Omental fat pad (tissue), 4 donors: ENCODE measurements around the gene RCN2. TPM values are rescaled to one million over a fixed set of nuclear protein-coding genes. Genes with fewer than 3 reads are reported as not detected.

Experiments used
- ATAC-seq: fragments of 150-250 bp; one replicate; pipeline ENCODE4 v1.9.1; 2016; ENCODE audit warnings: mild to moderate bottlenecking, moderate library complexity; ENCODE audit not compliant: low FRiP score
- DNase-seq: peaks from one replicate; pipeline ENCODE4 v3.0.0-alpha.2; 2019; ENCODE audit warnings: low spot score
- total RNA-seq, 4 donors: library from RNA; depleted of rRNA; stranded (reverse); fragments of >200 nt; gene quantifications; one replicate each; pipeline ENCODE4 v1.1.0, GENCODE V29; 2016
- TF ChIP-seq, protein P1 (sequence below), 3 donors: fragments of 450-650 bp; IDR thresholded peaks; one replicate each; pipeline ENCODE4 v1.5.1; 2016 to 2017; ENCODE audit warnings: antibody characterized with exemption in 3 of 3, mild to moderate bottlenecking in 3 of 3, moderate library complexity in 2 of 3

The RCN2 gene
- total RNA-seq, 4 donors from 2014 or later: 26.0 to 43.0 (median 33.0) TPM

DNA sequence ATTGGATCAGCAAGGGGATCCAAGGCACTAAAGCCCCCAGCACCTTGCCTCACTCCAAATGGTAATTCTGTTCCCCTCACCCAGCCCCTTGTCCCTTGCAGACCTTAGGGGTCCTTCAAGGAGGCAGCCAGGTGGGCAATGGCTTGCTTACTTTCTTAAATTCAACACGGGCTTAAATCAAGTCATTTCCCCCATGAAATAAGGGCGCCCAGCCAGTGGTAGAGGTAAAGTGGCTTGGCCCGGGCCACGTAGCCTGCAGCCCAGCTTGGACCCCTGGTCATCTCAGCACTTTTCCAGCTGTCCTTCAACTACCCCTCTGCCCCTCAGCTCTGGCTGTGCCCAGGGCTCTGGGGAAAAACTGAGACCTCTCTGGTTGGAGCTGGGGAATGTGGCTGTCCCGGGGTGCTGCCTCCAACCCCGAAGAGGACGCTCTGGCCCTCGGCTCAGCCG lies 64.6 kb downstream of the RCN2 start:
- TF ChIP-seq, protein P1, sequence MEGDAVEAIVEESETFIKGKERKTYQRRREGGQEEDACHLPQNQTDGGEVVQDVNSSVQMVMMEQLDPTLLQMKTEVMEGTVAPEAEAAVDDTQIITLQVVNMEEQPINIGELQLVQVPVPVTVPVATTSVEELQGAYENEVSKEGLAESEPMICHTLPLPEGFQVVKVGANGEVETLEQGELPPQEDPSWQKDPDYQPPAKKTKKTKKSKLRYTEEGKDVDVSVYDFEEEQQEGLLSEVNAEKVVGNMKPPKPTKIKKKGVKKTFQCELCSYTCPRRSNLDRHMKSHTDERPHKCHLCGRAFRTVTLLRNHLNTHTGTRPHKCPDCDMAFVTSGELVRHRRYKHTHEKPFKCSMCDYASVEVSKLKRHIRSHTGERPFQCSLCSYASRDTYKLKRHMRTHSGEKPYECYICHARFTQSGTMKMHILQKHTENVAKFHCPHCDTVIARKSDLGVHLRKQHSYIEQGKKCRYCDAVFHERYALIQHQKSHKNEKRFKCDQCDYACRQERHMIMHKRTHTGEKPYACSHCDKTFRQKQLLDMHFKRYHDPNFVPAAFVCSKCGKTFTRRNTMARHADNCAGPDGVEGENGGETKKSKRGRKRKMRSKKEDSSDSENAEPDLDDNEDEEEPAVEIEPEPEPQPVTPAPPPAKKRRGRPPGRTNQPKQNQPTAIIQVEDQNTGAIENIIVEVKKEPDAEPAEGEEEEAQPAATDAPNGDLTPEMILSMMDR (IDR thresholded peaks at IDR 0.05): no peak
- DNase-seq (no peak), ATAC-seq (no peak)

DNA sequence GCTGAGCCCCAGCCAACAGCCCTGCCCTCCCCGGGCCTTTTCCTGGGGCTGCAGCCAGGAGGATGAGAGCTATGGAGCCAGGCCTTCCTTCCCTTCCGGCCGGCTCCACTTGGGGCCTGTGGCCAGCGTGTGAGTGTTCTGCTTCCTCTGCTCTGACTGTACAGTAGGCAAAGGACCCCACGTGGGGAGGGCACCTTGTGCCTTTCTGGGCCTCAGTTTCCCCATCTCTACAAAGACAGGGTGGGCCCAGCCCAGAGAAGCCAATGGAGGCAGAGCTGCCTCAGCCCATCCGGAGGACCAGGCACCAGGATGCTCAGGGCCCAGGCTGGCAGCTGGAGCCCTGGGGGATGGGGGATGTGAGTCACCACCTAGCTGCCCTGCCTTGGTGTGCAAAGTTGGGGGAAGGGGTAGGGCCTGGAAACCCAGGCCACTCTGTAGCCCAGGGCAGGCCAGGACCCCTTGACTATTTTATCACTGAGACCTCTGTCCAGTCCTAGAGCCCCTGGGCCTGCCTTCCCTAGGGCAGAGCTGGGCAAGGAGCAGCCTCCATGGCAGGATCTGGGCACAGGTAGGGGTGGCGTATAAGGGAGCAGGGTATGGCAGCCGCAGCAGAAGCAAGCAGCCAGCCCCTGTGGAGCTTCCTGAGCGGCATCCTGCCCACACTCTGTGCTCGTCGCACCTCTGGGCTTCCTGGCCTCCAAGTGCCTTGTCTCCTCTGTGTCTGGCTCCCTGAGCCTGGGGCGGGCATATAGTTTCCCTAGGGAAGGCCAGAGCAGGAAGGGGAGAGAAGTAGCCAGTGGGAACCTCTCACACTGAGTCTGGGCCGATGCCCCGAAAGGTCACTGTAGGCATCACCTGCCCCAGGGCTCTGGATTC lies 65.2 kb downstream of the RCN2 start:
- TF ChIP-seq, protein P1 (IDR thresholded peaks at IDR 0.05): no peak
- no peak for ATAC-seq
- no peak for DNase-seq

DNA sequence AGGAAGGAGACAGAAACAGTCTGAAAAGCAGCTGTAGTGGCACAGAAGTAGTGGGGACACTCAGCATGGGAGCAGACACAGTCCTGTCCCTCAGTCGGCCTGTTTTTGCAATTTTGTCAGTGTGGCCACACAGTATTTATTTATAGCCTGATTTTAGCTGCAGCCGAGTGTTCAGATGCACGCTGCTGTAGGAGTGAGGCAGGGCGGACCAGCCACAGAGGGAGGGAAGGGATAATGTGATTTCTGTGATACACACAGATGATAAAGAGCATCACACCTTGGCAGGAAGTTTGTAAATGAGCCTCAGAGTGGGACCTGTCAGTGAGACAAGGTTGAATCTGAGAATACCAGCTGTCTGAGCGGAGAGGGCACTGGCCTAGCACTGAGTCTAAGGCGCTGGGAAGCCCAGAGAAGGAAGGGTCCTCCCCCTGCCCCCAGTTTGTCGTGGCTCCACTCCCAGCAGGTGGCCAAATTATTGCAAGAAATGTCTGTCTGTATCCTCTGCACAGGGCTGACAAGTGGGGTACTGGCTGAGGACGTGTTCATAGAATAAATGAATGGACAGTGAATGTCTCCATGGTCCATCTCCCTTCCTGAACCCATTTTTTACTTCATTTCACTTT lies 67.2 kb downstream of the RCN2 start:
- TF ChIP-seq, protein P1 (IDR thresholded peaks at IDR 0.05): no peak
- DNase-seq: peak; percentile 6
- ATAC-seq: no peak

DNA sequence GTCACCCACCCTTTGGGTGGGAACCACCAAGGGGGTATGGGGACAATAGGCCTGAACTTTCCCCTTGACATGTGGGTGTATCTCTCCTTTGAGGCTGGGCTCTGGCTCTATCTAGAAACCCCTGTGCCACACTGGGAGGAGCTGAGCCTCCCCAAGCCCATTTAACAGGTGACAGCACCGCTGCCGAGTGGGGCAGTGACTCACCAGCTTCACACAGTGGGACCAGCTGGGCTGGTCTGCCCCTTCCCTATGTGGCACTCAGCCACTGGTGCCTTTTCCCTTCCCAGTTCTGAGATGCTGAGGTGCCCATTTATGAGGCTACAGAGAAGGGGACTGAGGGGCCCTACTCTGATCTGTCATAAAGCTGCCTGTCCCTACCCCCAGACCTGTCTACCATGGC lies 68.4 kb downstream of the RCN2 start:
- ATAC-seq: no peak
- DNase-seq: no peak
- TF ChIP-seq, protein P1 (IDR thresholded peaks at IDR 0.05): no peak

DNA sequence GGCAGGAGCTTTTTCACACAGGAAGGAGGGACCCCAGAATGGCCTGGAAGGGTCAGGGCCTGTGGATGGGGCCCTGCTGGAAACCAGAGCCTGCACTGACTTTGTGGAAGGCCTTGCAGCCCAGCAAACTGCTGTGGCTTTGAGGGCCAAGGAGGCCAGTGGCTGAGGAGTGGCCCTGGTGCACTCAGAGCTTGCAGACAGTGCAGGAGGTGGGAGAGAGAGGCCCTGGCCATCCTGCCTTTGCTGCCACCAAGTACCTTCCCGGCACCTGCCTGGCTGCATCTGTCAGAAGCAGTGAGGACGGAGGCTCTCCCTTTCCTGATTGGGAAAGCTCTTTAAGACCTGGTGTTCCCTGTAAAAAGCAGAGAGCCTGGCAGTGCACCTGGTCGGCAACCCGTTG lies 69.8 kb downstream of the RCN2 start:
- DNase-seq: peak; percentile 9
- ATAC-seq: no peak

DNA sequence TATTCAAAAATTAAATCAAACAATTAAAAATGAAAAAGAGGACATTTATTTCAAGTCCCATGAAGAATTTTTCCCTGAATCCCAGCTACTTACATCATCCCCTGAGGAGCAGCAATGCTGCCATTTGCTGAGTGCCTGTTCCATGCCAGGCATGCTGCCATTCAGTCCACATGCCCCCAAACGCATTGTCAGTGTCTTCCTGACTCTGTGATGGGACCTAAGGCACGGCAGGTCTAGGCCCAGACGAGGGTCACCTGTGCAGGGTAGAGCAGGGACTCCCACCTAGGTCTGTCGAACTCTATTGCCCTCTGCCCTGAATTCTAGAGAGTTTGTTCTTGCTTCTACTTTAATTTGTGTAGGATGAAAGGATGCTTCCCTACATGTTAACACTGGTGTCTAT lies 70.4 kb downstream of the RCN2 start:
- TF ChIP-seq, protein P1 (IDR thresholded peaks at IDR 0.05): no peak
- no peak for ATAC-seq
- no peak for DNase-seq

More for the DNA sequence above, 69.8 kb downstream of the RCN2 start:
- TF ChIP-seq, protein P1 (IDR thresholded peaks at IDR 0.05): no peak
